Glomerular visceral epithelial cell (primary cell): ENCODE data around the gene NOM1.

Experiments
- DNase-seq: peaks from one replicate; pipeline ENCODE4 v3.0.0-alpha.2; 2016; ENCODE audit errors: extremely low spot score

Gene NOM1

GRCh38 chr7:156984174-156984891, 34.8 kb downstream of the NOM1 start:
- DNase-seq: no peak

- DNase-seq: no peak
Measured at GRCh38 chr7:156985101-156985992, 35.8 kb downstream of the NOM1 start.

GRCh38 chr7:156986378-156986777, 36.9 kb downstream of the NOM1 start:
- DNase-seq: no peak

GRCh38 chr7:156988343-156989185, 39.1 kb downstream of the NOM1 start:
- DNase-seq: no peak

- DNase-seq: no peak
Measured at GRCh38 chr7:156989766-156990535, 40.4 kb downstream of the NOM1 start.

- DNase-seq: no peak
Measured at GRCh38 chr7:156993021-156993924, 43.8 kb downstream of the NOM1 start.

- DNase-seq: no peak
Measured at GRCh38 chr7:156993925-156994235, 44.4 kb downstream of the NOM1 start.

- DNase-seq: no peak
Measured at GRCh38 chr7:156994417-156994816, 44.9 kb downstream of the NOM1 start.

- no peak for DNase-seq
Measured at GRCh38 chr7:156998988-156999957, 49.8 kb downstream of the NOM1 start.

- DNase-seq: no peak
Measured at GRCh38 chr7:156999958-157000726, 50.6 kb downstream of the NOM1 start.

GRCh38 chr7:157000741-157001653, 51.5 kb downstream of the NOM1 start:
- no peak for DNase-seq

- DNase-seq: no peak
Measured at GRCh38 chr7:157001920-157002818, 52.7 kb downstream of the NOM1 start.

GRCh38 chr7:157002819-157003421, 53.4 kb downstream of the NOM1 start:
- no peak for DNase-seq

- DNase-seq: no peak
Measured at GRCh38 chr7:157003445-157003755, 53.9 kb downstream of the NOM1 start.

GRCh38 chr7:157003756-157004520, 54.4 kb downstream of the NOM1 start:
- no peak for DNase-seq
